HAP-1 (cell line): ENCODE results near the gene MPPE1.
A peak's percentile ranks its signal among the peaks of the same experiment; 100 is the strongest.
"Not testable (repeated sequence)": the region's sequence is repeated elsewhere in the genome, so short reads cannot be mapped to it uniquely, and the experiment has no call there.

Experiments used
- DNase-seq, 2 experiments: peaks; one replicate each; pipeline ENCODE4 v3.0.0-alpha.2; 2016 to 2020; ENCODE audit warnings: low spot score in 2 of 2
- H3K27me3 ChIP-seq: fragments of 250-450 bp; sonication (Bioruptor Pico); 2 replicates; pipeline ENCODE4 v1.5.1; 2020; ENCODE audit warnings: low read depth, mild to moderate bottlenecking, moderate library complexity
- H3K36me3 ChIP-seq: fragments of 250-450 bp; sonication (Bioruptor Pico); replicated peaks from 2 replicates; pipeline ENCODE4 v1.5.1; 2020; ENCODE audit warnings: mild to moderate bottlenecking
- H3K4me1 ChIP-seq: fragments of 250-450 bp; sonication (Bioruptor Pico); 2 replicates; pipeline ENCODE4 v1.5.1; 2020; ENCODE audit warnings: mild to moderate bottlenecking
- H3K4me3 ChIP-seq: fragments of 250-450 bp; sonication (Bioruptor Pico); 2 replicates; pipeline ENCODE4 v1.5.1; 2020; ENCODE audit warnings: mild to moderate bottlenecking, moderate library complexity
- H3K9me3 ChIP-seq: fragments of 250-450 bp; sonication (Bioruptor Pico); 2 replicates; pipeline ENCODE4 v1.5.1; 2020; ENCODE audit warnings: mild to moderate bottlenecking, moderate library complexity
- in situ Hi-C: fragments of 300-500 bp; cut with MboI; formaldehyde crosslinking; loops from 3 replicates; pipeline ENCODE4 v1.14.3; 2020; ENCODE audit warnings: low sequenced_read_pairs, inconsistent platforms, mixed read lengths

Gene MPPE1

DNA sequence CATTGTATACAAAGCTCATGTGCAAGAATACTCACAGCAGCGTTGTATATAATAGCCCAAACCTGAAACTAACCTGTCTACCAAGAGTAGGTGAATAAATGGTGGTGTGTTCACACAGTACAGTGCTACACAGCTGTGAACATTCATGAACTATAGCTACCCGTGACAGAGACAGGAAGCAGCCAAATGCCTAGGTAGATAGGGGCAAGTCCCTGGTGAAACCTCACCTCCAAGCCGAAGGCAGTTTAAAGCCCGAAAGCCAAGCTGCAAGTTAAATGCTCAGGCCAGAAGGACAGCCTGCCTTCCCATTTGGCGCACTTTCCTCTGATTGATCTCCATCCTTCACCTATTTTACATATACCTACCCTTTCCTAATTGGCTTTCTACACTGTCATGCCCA, 36.7 kb upstream of the MPPE1 start:
- no peak for DNase-seq
- Histone ChIP-seq H3K4me1 (peaks cover 27% of the 10 kb centered on the region), H3K36me3 (no peaks in the 10 kb centered on the region), H3K4me3 (no peak overlapping the region), H3K27me3 (no peaks in the 10 kb centered on the region), H3K9me3 (no peaks in the 10 kb centered on the region)
- in situ Hi-C loops = no loop called here

GRCh38 chr18:11944252-11944651, 36.1 kb upstream of the MPPE1 start:
- peaks cover 27% of the 10 kb centered on the region for H3K4me1 ChIP-seq
- no peaks in the 10 kb centered on the region for H3K9me3 ChIP-seq
- DNase-seq = no peak
- no peaks in the 10 kb centered on the region for H3K36me3 ChIP-seq
- in situ Hi-C loops = no loop called here
- no peak overlapping the region for H3K4me3 ChIP-seq
- no peaks in the 10 kb centered on the region for H3K27me3 ChIP-seq

DNA sequence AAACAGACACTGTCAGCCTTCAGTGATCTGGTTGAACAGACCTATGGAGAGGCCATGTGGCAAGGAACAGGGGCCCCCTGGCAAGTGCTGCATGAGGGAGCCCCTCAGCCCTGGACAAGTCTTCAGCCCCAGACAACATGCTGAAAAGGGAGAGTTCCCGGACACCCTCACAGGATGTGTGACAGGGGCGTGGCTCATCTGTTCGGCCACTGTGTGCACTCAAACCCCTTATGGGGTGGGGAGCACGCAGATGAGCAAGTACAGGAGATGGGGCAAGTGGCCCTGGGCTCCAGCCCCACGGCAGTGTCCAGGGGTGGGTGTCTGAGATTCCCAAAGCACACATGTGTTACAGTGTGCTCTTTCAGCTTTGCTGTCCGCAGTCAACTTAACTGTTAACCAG, 35.4 kb upstream of the MPPE1 start:
- in situ Hi-C loops = no loop called here
- H3K4me1 ChIP-seq = peaks cover 24% of the 10 kb centered on the region

GRCh38 chr18:11940956-11941355, 32.8 kb upstream of the MPPE1 start:
- no peak overlapping the region for H3K4me3 ChIP-seq
- in situ Hi-C loops = no loop called here
- DNase-seq = no peak
- H3K4me1 ChIP-seq = peaks cover 3% of the 10 kb centered on the region; the same call in 1 of the 2 replicates
- no peaks in the 10 kb centered on the region for H3K9me3 ChIP-seq
- H3K27me3 ChIP-seq = no peaks in the 10 kb centered on the region
- H3K36me3 ChIP-seq = no peaks in the 10 kb centered on the region

More for the DNA sequence above, 35.4 kb upstream of the MPPE1 start:
- no peaks in the 10 kb centered on the region for H3K9me3 ChIP-seq
- H3K36me3 ChIP-seq = no peaks in the 10 kb centered on the region
- no peak overlapping the region for H3K4me3 ChIP-seq
- no peak for DNase-seq
- no peaks in the 10 kb centered on the region for H3K27me3 ChIP-seq

DNA sequence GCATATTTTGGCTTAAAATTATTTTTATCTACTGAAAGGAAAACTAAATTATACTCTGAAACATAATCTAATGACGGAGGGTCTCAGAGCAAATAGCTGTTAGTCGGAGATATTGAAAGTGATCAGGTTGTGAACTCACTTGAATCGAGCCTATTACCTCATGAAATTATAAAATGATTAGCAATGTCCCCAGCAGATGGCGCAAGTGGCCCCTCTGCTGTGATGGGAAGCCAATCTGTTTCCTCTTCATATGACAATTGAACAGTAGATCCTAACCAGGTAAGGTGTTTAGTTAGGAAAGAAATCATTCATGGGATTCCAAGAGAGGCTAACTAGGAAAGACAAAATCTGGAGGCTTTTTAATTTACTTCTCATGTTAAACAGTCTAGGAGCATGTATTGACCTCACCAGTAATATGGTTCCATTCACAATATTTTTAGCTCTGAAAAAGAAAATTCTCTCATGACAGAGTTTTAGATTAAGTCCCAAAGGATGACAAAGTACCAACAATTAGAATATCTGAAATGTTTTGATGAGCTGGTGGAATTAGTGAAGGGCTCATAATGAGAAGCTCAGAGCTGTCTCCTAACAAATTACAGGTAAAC, 29.9 kb upstream of the MPPE1 start:
- Histone ChIP-seq H3K36me3 (no peaks in the 10 kb centered on the region), H3K27me3 (no peaks in the 10 kb centered on the region), H3K4me1 (0 out of 2 replicates have a peak, but pooled peaks cover 3% of the 10 kb centered on the region), H3K9me3 (no peaks in the 10 kb centered on the region), H3K4me3 (no peak overlapping the region)
- DNase-seq = peak; percentile 63 to 83
- in situ Hi-C loops = loop anchor here (5.0 kb wide), 1 partner anchor 59 kb away; no protein-coding TSS in a partner anchor

- no peaks in the 10 kb centered on the region for H3K4me1 ChIP-seq
- H3K4me3 ChIP-seq = no peak overlapping the region
- H3K27me3 ChIP-seq = no peaks in the 10 kb centered on the region
- no peaks in the 10 kb centered on the region for H3K9me3 ChIP-seq
- in situ Hi-C loops = no loop called here
- H3K36me3 ChIP-seq = no peaks in the 10 kb centered on the region
- no peak for DNase-seq
Measured at GRCh38 chr18:11932393-11932792, 24.3 kb upstream of the MPPE1 start.

DNA sequence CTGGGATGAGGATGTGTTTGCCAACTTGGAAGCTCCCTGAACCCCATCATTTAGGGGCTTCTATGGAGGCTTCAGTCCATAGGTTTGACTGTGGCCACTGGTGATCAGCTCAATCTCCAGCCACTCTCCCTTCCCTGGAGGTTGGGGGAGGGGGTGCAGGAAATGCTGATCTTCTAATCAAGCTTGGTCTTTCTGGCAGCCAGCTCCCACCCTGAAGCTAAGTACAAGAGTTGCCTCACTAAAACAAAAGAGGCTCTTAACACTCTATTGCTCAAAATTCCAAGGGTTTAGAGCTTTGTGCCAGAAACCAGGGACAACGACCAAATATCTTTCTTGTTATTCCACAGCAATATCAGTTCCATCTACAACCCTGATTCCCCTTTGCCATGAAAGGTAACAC, 19.4 kb upstream of the MPPE1 start:
- in situ Hi-C loops = no loop called here
- Histone ChIP-seq H3K36me3 (no peaks in the 10 kb centered on the region), H3K4me1 (no peaks in the 10 kb centered on the region), H3K4me3 (no peak overlapping the region), H3K9me3 (no peaks in the 10 kb centered on the region; the same call in 1 of the 2 replicates), H3K27me3 (no peaks in the 10 kb centered on the region)
- DNase-seq = no peak

- Histone ChIP-seq H3K36me3 (no peaks in the 10 kb centered on the region), H3K9me3 (no peaks in the 10 kb centered on the region; the same call in 1 of the 2 replicates), H3K4me3 (no peak overlapping the region), H3K4me1 (no peaks in the 10 kb centered on the region), H3K27me3 (no peaks in the 10 kb centered on the region)
- DNase-seq = no peak
- in situ Hi-C loops = no loop called here
Measured at GRCh38 chr18:11925800-11926481, 17.8 kb upstream of the MPPE1 start.

DNA sequence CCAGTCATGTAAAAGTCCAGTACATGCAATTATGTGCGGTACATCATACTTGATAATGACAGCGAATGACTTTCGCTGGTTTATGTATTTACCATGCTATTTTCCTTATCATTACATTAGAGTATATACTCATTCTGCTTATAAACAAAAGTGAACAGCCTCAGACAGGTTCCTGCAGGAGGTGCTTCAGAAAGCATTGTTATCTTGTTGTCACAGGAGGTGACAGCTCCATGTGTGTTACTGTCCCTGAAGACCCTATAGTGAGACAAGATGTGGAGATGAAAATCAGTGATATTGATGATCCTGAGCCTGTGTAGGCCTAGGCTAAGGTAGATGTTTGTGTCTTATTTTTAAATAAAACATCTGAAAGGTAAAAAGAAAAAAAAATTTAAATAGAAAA, 15.3 kb upstream of the MPPE1 start:
- Histone ChIP-seq H3K4me3 (no peak overlapping the region), H3K36me3 (no peaks in the 10 kb centered on the region), H3K27me3 (no peaks in the 10 kb centered on the region), H3K9me3 (no peaks in the 10 kb centered on the region; the same call in 1 of the 2 replicates), H3K4me1 (no peaks in the 10 kb centered on the region)
- in situ Hi-C loops = no loop called here
- no peak for DNase-seq

DNA sequence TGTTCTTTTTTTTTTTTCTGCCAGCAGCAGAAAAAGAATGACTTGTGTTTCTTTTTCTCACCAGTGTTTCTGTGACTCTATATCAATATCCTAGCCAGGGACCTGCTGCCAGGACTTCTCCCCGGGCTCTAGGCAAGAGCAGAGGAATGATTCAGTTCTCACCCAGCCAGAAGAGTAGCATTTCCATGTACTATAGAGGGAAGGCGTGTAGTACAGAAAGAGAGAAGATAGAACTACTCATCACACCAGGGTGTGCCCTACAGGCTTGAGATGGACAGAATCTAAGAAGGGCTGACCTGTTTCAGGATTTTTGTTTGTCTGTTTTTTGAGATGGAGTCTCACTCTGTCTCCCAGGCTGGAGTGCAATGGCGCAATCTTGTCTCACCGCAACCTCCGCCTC, 11.4 kb upstream of the MPPE1 start:
- H3K36me3 ChIP-seq, H3K9me3 ChIP-seq, H3K27me3 ChIP-seq, H3K4me3 ChIP-seq, in situ Hi-C loops, H3K4me1 ChIP-seq, DNase-seq: not testable (repeated sequence)

DNA sequence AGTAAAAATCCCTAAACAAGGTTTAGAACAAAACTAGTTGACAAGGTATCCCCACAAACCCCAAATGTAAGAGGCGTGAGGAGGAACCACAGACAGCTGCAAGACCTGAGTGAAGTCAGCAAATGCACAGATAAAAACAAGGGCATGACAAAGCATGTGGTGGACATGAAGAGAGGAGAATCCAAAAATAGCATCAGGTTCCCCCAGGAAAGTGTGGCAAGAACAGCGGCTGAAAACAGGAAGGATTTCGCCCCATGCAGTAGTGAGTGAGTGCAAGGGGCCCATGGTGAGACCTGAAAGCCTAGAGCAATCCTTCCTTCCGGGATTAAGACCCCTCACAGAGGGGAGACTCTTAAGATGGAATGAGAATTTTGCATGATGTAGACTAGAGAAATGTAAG, 8.8 kb upstream of the MPPE1 start:
- H3K36me3 ChIP-seq, H3K27me3 ChIP-seq, H3K4me1 ChIP-seq, DNase-seq, in situ Hi-C loops, H3K9me3 ChIP-seq, H3K4me3 ChIP-seq: not testable (repeated sequence)

DNA sequence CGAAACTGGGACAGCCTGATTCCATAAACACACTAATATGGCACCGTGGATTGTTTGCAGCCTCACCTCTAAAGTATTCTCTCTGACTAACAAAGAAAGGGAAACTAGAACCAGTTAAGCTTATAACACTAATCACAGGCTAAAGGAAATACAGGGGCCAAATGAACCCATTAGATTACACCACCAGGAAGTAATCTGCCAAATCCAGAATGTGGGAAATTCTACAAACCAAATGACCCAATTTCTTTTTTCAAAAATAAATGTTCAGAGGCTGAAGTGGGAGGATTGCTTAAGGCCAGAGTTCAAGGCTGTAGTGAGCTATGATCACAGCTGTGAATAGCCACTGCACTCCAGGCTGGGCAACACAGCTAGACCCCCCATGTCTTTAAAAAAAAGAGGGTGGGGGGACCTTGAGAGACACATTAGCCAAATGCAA, 1.5 kb upstream of the MPPE1 start:
- no peaks in the 10 kb centered on the region for H3K27me3 ChIP-seq
- no peak for DNase-seq
- peaks cover 13% of the 10 kb centered on the region for H3K4me1 ChIP-seq
- no peaks in the 10 kb centered on the region for H3K9me3 ChIP-seq
- H3K4me3 ChIP-seq = no peak overlapping the region
- in situ Hi-C loops = no loop called here
- no peaks in the 10 kb centered on the region for H3K36me3 ChIP-seq

GRCh38 chr18:11909061-11909455, 941 bp upstream of the MPPE1 start:
- Histone ChIP-seq H3K4me1 (peaks cover 13% of the 10 kb centered on the region), H3K27me3 (no peaks in the 10 kb centered on the region), H3K36me3 (no peaks in the 10 kb centered on the region), H3K4me3 (peak overlapping the region; percentile 78), H3K9me3 (no peaks in the 10 kb centered on the region)
- in situ Hi-C loops = no loop called here
- DNase-seq = peak in 1 of 2 experiments; percentile 57

- in situ Hi-C loops = no loop called here
- peaks cover 13% of the 10 kb centered on the region for H3K4me1 ChIP-seq
- H3K9me3 ChIP-seq = no peaks in the 10 kb centered on the region
- no peaks in the 10 kb centered on the region for H3K36me3 ChIP-seq
- no peaks in the 10 kb centered on the region for H3K27me3 ChIP-seq
- H3K4me3 ChIP-seq = peak overlapping the region; percentile 78
- no peak for DNase-seq
Measured at GRCh38 chr18:11906926-11907874, 917 bp downstream of the MPPE1 start.
